ENCODE data around the gene PARP6.

Gene PARP6

DNA sequence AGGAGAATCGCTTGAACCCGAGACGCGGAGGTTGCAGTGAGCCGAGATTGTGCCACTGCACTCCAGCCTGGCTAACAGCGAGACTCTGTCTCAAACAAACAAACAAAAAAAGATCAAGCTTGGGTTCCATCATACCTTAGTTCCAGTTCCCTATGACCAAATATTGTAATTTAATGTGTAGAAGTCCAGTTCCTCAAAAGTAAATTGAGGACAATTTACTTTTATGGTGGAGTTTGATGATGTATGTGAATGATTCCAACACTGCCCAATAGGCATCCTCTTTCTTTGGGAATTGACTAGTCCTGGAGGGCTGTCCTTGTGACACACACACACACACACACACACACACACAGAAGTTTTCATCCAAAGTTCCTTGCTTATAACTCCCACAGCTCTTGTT, 38.6 kb downstream of the PARP6 start:
- no peak for DNase-seq (ENCODE audit: low spot score)
- TF ChIP-seq, protein P1, sequence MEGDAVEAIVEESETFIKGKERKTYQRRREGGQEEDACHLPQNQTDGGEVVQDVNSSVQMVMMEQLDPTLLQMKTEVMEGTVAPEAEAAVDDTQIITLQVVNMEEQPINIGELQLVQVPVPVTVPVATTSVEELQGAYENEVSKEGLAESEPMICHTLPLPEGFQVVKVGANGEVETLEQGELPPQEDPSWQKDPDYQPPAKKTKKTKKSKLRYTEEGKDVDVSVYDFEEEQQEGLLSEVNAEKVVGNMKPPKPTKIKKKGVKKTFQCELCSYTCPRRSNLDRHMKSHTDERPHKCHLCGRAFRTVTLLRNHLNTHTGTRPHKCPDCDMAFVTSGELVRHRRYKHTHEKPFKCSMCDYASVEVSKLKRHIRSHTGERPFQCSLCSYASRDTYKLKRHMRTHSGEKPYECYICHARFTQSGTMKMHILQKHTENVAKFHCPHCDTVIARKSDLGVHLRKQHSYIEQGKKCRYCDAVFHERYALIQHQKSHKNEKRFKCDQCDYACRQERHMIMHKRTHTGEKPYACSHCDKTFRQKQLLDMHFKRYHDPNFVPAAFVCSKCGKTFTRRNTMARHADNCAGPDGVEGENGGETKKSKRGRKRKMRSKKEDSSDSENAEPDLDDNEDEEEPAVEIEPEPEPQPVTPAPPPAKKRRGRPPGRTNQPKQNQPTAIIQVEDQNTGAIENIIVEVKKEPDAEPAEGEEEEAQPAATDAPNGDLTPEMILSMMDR (IDR thresholded peaks at IDR 0.05; ENCODE audit: extremely low read depth, insufficient read depth, missing control alignments), result no peak
- in situ Hi-C loops (cut with MboI; ENCODE audit: low pct_unique_long_range_greater_than_20kb, low sequenced_read_pairs, unreplicated experiment), result no loop called here

GRCh38 chr15:72231833-72232478, 40.4 kb downstream of the PARP6 start:
- peak; percentile 40 for DNase-seq (ENCODE audit: low spot score)
- in situ Hi-C loops (cut with MboI; ENCODE audit: low pct_unique_long_range_greater_than_20kb, low sequenced_read_pairs, unreplicated experiment), result no loop called here
- TF ChIP-seq, protein P1 (IDR thresholded peaks at IDR 0.05; ENCODE audit: extremely low read depth, insufficient read depth, missing control alignments), result no peak

GRCh38 chr15:72231066-72231832, 41.1 kb downstream of the PARP6 start, which contains the start of gene PKM:
TSS of gene PKM (minus strand) at chr15:72231190. CDS start at chr15:72219097, 12,093 bp downstream.
- DNase-seq (ENCODE audit: low spot score), result peak; percentile 92
- TF ChIP-seq, protein P1 (IDR thresholded peaks at IDR 0.05; ENCODE audit: extremely low read depth, insufficient read depth, missing control alignments), result no peak
- in situ Hi-C loops (cut with MboI; ENCODE audit: low pct_unique_long_range_greater_than_20kb, low sequenced_read_pairs, unreplicated experiment), result no loop called here

- DNase-seq (ENCODE audit: low spot score), result peak; percentile 75
- in situ Hi-C loops (cut with MboI; ENCODE audit: low pct_unique_long_range_greater_than_20kb, low sequenced_read_pairs, unreplicated experiment), result no loop called here
Observed at GRCh38 chr15:72230197-72231065, 41.9 kb downstream of the PARP6 start.

GRCh38 chr15:72229947-72230196, 42.5 kb downstream of the PARP6 start:
- DNase-seq (ENCODE audit: low spot score), result no peak
- in situ Hi-C loops (cut with MboI; ENCODE audit: low pct_unique_long_range_greater_than_20kb, low sequenced_read_pairs, unreplicated experiment), result no loop called here
- TF ChIP-seq, protein P1 (IDR thresholded peaks at IDR 0.05; ENCODE audit: extremely low read depth, insufficient read depth, missing control alignments), result no peak

More at GRCh38 chr15:72230197-72231065, 41.9 kb downstream of the PARP6 start:
- TF ChIP-seq, protein P1 (IDR thresholded peaks at IDR 0.05; ENCODE audit: extremely low read depth, insufficient read depth, missing control alignments), result no peak
